ENCODE measurements around the gene C1orf167.

The C1orf167 gene

DNA sequence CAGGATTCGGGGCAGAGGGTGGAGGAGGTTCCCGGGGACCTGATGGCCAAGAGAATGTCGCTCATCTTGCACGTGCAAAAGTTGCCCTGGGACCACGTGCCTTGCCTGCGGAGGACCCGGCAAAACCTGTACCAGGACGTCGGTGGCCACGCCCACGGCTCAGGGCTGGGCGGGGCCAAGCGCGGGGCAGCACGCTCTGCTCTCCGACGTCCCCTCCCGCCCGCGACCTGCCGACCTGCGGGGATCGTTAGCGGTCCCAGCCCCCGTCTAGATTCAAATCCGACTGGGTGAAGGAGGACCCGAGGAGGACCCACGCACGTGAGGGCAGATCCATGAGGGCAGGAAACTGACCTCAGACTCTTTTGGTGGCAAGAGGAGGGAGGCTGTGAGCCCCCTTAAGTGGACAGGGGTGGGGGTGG is at the start of gene C1orf167:
Gene C1orf167, plus strand, starts transcription at position 206 of the 419 bp plus-strand sequence. CDS start 2,208 bp downstream, outside the sequence.
- no peak for DNase-seq

DNA sequence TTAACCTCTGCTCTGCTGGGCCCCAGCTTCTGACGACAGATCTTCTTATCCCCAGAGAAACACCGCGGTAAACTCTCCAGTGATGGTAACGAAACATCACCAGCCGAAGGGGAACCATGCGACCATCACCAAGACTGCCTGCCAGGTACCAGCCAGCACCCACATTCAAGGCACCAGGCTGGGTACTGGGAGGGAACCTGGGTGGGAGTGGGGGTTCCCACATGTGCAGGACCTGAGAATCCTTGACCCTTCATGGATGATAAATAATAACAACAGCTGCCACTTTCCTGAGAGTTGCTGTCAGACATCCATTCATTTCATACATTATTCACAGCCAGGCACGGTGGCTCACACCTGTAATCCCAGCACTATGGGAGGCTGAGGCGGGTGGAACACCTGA is 49.7 kb upstream of the C1orf167 start:
- DNase-seq: no peak

GRCh38 chr1:11713095-11713494 is 48.9 kb upstream of the C1orf167 start:
- DNase-seq: no peak

GRCh38 chr1:11714831-11715575 is 47.0 kb upstream of the C1orf167 start:
- no peak for DNase-seq

- peak; percentile 87 for DNase-seq
Measured at GRCh38 chr1:11719313-11720032, 42.5 kb upstream of the C1orf167 start.

DNA sequence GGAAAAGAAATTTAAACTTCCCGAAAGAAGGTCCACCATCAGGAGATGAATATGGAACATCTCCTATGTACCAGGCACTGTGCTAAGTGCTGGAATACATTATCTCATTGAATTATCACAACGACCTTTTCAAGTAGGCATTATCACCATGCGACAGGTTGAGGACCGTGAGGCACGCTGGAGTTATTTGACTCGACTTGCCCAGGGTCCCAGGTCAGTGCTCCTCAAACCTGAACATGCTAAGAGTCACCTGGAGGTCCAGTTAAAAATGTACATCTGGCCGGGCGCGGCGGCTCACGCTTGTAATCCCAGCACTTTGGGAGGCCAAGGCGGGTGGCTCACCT is 42.0 kb upstream of the C1orf167 start:
- DNase-seq: no peak

- no peak for DNase-seq
Measured at GRCh38 chr1:11720525-11720924, 41.5 kb upstream of the C1orf167 start.

GRCh38 chr1:11721311-11721710 is 40.7 kb upstream of the C1orf167 start:
- DNase-seq: no peak

DNA sequence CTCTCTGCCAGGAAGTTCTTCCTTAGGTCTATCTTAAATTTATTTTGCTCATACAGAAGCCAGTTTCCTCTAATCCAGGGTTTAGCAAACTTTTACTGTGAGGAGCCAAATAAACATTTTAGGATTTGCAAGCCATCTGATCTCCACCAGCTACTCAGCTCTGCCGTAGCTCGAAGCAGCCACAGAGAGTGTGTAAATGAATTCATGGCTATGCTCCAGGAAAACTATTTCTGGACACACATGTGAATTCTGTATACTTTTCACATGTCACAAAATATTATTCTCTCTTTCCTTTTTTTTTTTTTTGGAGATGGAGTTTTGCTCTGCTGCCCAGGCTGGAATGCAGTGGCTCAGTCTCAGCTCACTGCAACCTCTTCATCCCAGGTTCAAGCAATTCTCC is 39.5 kb upstream of the C1orf167 start:
- no peak for DNase-seq

- DNase-seq: no peak
Measured at GRCh38 chr1:11725616-11726015, 36.4 kb upstream of the C1orf167 start.

GRCh38 chr1:11727119-11727518 is 34.9 kb upstream of the C1orf167 start:
- DNase-seq: no peak

GRCh38 chr1:11728126-11728806 is 33.7 kb upstream of the C1orf167 start:
- no peak for DNase-seq

GRCh38 chr1:11729155-11729497 is 32.9 kb upstream of the C1orf167 start:
- no peak for DNase-seq

DNA sequence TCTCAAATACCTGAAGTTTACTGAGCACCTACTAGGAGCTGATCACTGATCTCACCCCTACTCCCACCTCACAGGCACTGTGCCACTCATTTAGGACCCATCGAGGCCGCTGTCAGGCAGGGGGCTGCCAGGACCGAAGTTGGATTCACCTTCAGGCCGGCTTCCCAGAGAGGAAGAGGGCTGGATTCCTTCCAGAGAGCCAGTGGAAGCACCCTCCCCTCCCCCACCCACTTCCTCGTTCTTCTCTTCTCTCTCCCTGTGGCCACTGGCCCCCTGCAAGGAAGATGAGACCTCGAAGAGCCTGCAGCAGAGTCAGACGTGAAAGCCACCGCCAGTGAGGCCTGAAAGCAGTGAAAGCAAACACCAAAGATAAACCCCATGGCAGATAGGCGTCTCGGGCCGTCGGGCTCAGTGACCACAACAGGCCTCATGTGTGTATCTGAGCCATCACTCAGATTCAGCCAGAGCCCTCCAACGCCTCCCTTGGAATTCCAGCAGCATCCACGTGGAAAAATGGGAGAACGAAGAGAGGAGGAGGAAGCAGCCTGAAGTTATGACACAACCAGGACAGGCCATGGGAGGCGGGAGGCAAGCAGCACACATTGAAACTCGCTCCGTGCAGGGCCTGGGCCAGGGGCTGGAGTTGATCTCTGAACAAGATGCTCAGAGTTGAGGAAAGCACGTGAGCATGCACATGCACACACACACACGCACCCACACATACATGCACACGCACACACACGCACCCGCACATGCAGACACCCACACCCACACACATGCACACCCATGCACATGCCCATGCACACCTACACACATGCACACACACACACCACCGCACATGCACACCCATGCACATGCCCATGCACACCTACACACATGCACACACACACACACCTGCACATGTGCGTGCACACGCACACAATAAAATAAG is 32.2 kb upstream of the C1orf167 start:
- no peak for DNase-seq

- DNase-seq: no peak
Measured at GRCh38 chr1:11730429-11730891, 31.5 kb upstream of the C1orf167 start.

GRCh38 chr1:11731691-11732283 is 30.2 kb upstream of the C1orf167 start:
- DNase-seq: no peak

- no peak for DNase-seq
Measured at GRCh38 chr1:11733306-11733705, 28.7 kb upstream of the C1orf167 start.

DNA sequence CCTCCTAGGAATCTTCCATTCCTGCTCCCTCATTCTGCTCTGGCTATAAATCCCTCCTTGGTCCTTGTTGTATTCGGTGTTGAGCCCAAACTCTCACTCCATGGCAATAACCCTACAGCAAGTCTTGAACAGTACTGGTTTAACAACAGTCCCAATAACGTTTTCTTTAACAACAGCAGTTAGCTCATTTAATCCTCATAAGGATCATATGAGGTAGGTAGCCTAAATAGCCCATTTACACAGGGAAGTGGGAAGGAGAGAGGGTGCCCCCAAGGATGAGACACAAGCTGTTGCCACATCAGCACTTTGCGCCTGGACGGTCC is 26.5 kb upstream of the C1orf167 start:
- no peak for DNase-seq

GRCh38 chr1:11735854-11736745 is 25.9 kb upstream of the C1orf167 start, which contains the start of gene AGTRAP:
Gene AGTRAP, plus strand, starts transcription at chr1:11736136. Its CDS starts 73 bp downstream, at chr1:11736209.
- peak; percentile 71 for DNase-seq

GRCh38 chr1:11736746-11737639 is 25.0 kb upstream of the C1orf167 start:
- no peak for DNase-seq

Measured in activated T-cell treated with anti-CD3 and anti-CD28 coated beads for 4 hours (primary cell).